Activated CD4-positive, alpha-beta T cell treated with anti-CD3 and anti-CD28 coated beads, Interleukin-2, amount 50 U/mL, for 16 hours (primary cell): ENCODE results near the gene BANP.
A peak's percentile ranks its signal among the peaks of the same experiment; 100 is the strongest.

Source experiments
- DNase-seq: peaks from one replicate; pipeline ENCODE4 v3.0.0-alpha.2; 2020

BANP gene

DNA sequence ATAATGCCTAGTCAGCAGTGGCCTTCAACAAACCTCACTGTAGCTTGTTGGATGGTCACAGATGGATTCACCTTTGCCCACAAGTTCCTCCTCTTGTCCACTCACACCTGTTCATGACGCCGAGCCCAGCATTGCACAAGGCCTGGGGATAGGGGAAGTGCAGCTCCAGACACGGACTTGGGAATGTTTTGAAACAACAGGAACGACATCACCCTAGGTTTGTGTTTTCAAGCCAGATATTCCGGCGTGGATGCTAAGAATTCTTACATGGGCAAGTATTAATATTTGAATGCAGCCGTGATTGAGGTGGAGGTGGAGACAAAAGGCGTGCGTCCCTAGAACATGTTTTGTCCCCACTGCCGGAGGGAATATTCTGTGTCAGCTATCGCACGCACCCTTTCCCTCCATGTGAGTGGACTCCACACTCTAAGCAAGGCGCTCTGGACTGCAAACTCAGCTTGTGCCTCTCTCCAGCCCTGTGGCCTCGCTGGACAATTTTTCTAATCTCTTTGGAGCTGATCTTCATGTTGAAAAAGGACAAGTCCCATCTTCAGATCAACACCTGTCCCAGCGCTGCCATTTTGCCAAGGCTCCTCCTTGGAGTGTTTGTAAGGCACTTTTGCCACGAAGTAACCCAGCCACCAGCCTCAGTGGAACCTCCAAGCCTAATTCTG is 2.0 kb upstream of the BANP start:
- no peak for DNase-seq

DNA sequence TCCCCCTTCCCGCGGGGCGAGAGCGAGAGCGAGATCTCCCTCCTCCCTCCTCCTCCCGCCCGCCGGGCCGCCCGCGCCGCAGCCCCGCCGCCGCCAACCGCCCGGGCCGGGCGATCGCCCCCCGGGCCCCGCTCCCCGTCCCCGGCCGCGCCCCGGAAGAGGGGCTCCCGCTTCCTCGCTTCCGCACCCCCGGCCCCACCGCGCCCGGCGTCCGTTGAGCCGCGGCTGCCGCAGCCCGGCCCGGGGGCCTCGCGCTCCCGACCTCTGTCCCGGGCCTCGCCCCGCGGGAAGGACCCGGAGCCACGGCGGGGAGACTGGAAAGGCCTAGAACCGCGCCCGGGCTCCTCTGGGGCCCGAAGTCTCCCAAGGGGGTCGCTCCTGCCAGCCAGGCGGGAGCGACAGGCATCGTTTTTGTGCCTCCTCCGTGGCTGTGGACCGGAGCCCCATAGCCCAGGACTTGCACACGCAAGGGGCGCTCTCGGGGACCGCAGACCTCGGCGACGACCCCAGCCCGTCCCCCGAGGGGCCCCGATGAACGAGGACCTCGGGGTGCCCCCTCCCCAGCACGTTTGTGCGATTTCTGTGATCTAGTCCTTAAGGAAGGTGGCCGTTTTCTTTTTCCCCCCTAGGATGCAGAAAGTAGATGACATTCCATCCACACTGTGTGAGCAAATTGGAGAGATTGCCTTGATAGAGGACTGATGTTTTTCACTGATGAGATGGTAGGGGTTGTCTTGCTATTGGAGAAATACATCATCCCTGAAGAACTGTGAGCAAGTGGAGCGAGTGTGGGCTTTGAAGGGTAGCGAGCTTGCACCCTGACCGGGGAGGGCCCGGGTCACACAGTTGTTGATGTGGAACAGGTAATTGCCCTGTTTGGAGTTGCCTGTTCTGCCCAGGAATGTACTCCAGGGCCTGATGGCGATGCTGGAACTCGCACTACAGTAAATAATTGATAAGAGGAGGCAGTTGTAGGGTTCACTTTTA is 611 bp downstream of the BANP start:
- no peak for DNase-seq

DNA sequence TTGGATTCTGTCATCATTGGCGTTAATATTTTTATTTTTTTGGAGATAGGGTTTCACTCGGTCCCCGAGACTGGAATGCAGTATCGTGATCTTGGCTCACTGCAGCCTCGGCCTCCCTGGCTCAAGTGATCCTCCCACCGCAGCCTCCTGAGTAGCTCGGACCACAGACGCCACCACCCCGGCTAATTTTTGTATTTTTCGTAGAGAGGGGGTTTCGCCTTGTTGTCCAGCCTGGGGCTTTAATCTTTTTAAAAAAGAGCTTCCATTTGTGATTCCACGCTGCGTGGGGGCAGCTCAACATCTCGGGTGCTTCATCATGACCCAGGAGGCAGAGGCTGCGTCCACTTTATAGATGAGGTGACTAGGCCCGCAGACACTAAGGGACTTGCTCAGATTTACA is 1.5 kb downstream of the BANP start:
- DNase-seq, result no peak

DNA sequence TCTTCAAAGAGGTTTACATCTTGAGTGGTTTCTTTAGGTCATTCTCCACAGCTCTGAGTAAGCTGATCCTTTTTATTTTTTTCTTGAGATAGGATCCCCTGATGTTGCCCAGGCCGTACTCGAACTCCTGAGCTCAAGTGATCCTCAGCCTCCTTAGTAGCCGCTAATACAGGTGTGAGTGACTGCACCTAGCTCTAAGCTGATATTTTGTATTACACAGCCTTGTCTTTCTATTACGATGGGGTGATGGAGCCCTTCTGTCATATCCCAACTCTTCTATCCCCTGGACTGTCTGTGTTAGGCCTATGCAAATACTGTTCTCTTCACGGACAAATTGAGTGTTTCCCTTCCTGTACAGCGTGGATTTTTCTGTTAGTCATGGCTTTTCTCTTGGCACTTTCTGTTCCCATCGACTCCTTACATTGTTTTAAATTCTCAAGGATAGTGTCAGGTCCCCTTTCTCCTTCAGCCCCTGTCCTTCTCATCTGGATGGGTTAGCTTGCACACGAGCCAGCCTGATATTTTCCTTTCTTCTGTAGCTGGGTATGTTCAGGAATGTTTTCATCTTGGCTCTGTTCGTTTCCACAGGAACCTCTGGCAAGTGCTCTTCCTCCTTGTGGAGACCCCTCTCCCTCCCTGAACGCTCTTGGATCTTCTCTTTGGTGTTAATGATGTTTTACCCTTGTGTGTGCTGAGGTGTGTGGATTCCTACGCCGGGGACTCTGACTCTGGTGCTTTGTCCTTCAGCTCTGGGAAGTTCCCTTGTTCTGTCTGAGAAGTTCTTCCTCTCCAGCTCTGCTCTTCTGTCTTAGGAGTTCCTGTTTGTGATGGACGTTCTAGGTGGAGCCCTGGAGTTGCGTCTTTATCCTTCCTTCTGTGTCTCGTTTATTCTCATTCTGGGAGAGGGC is 2.3 kb downstream of the BANP start:
- no peak for DNase-seq

DNA sequence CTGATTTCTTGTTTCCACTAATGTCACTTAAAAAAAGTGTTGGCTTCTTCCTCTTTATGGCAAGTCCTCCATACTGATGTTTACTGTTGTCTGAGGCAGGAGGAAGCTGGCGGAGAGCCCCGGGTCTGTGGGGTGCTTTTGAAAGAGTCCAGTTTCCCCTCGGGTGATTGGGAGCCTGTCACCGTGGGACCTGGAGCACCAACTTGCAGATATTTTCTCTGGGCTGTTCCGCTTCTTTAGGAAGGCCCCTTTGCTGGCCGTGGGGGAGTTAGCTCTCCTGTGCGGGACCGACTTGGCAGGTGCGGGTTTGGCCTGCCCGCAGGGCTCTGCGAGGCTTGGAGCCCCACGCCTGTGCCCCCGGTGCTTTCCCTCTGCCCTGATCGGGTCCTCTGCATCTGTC is 3.1 kb downstream of the BANP start:
- DNase-seq, result no peak

DNA sequence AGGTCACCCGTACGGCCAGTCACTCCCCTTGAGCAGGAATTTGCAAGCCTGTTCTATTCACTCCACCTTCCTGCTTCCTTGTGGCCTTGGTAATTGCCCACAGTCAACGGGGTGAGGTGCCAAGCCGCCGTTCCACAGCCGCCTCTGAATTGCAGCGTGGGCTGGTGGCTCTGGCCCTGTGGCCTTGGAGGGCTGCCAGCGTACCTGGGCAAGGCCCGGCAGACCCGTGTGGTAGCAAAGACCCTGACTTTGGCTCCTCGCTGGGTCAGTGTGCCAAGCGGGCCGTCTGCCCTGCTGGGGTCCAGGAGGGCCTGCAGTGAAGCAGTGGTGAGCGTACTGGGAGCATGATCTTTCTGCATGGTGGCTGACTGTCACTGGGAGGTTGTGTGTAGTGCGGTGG is 3.6 kb downstream of the BANP start:
- DNase-seq, result no peak

DNA sequence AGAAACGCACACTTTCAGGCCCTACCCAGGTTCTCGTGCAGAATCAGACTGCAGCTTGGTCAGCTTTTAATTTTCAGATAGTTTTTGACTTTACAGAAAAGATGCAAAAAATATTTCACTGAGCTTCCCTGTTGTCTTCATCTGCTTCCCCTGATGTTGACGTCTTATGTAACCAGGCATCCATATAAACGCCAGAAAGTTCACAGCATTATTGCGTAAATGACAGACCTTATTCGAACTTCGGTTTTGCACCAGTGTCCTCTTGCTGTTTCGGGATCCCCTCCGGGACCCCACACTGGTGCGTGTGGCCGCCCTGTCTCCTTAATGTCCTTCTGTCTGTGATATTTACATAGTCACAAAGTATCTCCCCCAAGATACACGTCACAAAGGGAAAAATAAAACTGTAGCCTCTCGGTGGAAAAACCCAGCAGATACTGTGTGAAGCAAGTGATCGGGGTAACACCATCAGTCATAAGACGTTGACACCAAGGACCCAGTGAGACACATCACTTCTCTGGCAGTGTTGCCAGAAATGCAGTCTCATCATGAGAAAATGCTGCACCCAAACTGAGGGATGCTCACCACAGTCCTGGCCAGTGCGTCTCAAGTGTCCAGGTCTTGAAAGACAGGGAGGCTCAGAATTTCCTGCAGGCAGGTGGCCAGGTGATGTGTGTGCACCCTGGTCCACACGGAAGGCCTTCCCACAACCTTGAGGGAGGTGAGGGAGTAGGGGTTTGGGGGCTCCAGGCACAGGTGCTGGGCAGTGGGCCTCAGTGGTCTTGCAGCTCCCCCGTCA is 4.3 kb downstream of the BANP start:
- peak; percentile 39 for DNase-seq

DNA sequence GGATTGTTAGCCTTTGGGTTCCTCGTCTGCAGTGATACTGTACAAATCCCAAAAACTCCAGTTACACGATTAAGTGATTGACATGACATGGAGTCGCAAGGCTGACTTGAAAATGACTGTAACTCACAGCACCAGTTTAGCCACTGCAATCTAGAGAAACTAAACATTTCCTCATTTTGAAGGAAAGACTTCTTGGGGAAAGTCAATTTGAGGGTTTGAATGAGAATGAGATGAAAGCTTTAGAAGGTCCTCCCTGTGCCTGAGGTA is 4.8 kb downstream of the BANP start:
- DNase-seq, result no peak

DNA sequence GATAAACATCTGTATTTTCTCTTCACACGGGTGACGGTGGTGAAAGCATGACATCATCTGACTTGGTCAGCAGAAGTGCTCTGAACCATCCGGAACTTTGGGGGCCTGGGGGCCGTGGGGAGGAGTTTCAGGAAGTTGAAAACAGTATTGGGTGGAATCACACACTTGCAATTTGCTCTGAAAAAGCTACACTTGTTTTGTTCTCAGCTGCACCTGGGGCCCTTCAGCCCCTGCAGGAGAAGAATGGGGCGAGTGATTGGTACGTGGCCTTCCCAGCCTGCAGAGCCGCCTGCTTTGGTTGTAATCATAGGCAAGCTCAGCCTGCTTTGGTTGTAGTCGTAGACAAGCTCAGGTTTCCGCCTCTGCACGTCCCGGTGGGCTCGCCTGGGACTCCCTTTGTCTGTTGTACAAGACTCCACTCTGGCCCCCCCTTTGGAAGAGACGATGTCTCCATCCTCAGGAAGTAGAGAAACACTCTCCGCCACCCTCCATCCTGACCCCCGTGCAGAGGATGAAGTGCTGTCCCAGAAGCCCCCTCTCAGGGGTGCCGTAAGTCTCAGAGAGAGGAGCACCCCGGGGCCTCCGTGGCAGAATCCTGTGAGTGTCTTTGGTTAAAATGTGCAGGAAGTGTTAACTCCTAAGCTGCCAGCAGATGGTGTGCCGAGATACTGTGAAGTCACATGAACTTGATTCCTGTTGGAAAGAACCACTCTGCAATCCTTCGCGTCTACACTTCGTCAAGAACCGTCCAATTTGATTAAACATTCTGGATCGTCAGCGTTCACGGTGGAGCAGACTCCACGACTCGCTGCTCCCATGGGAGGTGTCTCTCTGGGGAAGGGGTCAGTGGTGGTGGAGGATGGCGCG is 5.4 kb downstream of the BANP start:
- peak; percentile 86 for DNase-seq

DNA sequence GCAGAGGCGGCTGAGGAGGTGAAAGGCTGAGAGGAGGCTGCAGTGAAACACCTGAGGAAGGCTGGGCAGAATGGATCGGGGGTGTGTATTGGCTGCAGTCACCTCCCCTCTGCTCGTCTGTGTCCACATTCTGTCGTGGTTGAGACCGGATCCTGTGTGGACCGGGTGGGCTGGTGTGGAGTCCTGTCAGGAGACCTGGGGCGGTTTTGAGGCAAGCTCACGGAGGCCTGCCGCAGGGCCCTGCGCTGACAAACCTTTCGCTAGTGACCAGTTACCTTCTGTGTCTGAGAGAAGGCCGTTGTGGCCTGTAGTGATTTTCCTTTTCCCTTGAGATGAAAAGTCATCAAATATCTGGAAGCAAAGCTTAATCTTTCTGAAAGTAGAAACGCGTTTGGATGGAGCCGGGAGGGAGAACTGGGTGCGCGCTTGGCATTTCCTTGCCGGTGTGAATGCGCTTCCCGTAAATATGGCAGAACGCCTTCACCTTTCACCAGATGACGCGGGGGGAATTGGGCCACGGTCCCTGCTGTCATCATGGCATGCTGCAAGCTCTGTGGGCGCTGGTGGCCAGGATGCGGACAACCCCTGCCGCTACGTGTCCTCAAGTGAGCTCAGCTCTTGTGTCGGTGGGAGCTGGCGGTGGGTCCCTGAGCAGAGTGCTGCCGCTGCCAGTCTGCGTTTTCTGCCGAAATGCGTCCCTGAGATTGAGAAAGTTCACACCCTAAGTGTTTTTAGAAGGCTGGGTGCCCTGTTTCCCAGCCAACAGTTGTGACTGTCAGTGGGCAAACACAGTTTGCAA is 6.3 kb downstream of the BANP start:
- no peak for DNase-seq

DNA sequence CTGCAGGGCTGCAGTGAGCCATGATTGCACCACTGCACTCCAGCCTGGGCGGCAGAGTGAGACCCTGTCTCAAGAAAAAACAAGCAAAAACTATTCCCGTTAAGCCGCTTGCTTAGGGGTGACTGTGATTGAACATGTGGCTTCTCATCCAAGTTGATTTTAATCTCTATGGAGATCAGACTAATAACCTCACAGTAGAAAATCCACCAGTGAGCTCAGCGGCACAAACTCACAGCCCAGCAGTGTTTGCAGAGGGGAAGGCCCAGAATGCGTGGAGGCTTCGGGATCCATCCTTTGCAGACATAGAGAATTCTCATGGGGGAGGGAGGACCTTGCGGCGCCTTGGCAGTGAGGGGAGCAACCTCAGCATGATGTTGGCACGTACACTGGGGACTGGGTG is 7.4 kb downstream of the BANP start:
- no peak for DNase-seq

DNA sequence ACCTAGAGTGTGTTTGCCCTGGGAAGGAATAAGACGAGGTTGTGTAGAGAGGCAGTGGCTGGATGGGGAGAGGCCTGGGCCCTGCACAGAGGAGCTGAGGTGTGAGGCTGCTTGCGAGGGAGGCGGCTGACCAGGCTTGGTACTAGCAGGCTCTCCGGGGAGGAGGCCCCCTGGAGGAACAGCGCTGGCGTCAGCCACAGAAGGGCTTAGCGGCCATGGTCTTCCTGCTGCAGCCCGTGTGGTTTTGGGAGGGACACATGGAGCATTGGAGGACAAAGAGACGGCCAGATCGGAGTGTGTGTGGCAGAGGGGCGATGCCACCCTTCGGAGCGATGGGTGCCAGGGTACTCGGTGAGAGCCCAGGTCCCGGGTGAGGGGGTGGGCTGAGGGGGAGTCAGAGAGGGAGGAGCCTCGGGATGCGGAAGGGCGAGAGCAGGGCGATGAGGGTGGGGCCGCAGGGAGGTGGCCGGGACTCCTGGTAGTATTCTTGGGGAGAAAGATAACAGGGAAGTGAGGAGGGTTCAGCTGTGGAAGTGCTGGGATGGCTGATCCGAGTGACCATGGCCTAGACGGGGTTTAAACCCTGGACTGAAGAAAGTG is 8.3 kb downstream of the BANP start:
- DNase-seq, result no peak

DNA sequence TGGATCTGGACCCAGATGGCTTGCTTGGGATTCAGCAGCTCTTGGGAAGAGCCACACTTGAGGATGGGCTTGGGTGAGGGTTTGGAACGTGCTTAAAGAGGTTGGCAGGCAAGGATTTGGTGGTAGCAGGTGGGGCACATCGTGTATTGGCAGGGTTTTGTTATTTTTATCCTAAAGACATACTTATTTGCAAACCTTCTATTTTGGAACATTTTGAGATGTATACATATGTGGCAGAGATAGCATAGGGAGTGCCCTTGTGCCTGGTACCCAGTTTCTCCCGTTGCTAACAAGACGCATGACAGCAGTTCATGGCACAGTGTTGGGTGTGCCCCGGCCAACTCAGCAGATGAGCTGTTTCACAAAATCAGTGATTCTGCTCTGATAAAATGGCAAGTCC is 9.1 kb downstream of the BANP start:
- DNase-seq, result no peak

DNA sequence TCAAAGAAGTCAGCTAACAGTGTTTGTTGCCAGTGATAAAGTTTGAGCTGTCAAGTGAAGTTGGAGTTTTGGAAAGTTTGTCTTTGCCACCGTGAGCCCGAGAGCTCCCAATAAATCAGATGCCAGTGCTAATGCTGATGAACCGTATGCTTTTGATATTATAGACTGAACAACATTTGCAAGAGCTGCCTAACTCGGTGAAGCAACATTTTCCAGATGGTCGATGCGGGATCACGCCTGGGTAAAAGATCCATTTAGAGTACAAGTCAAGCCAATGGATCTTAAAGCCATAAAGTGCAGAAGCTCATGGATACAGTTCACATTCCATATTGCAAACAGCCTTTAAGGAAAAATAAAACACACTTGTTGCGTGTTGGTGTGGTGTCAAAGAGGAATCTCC is 9.6 kb downstream of the BANP start:
- DNase-seq, result no peak

DNA sequence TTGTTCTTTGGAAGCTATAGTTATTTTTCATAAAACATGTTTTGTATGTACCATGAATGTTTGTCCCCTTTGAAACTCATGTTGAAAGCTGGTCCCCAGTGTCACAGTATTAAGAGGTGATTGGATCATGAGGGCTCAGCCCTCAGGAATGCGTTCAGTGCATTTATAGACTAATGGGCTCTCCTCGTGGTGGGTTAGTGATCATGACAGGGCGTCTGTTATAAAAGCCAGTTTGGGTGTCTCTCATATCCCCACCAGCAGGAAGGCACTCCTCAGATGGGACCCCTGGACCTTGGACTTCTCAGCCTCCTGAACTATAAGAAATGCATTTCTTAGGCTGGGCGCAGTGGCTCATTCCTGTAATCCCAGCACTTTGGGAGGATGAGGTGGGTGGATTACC is 10.4 kb downstream of the BANP start:
- DNase-seq, result no peak

DNA sequence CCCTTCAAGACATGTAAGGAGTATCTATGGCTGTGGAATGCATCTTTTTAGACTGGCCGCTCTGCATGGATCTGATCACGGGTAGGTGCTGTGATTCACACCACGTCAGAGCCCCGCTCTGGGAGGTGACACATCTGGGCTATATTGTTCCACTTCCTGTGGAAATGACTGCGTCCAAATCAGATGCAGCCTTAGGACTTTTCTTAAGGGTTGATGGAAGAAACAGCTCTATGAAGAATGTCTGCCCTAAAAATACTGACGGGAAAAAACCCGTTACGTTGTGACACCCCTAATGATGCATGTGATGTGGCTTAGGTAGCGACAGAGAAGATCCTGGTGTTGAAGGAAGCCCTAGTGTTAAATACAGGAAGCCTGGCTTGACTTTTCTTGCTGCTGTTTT is 12.2 kb downstream of the BANP start:
- peak; percentile 84 for DNase-seq

DNA sequence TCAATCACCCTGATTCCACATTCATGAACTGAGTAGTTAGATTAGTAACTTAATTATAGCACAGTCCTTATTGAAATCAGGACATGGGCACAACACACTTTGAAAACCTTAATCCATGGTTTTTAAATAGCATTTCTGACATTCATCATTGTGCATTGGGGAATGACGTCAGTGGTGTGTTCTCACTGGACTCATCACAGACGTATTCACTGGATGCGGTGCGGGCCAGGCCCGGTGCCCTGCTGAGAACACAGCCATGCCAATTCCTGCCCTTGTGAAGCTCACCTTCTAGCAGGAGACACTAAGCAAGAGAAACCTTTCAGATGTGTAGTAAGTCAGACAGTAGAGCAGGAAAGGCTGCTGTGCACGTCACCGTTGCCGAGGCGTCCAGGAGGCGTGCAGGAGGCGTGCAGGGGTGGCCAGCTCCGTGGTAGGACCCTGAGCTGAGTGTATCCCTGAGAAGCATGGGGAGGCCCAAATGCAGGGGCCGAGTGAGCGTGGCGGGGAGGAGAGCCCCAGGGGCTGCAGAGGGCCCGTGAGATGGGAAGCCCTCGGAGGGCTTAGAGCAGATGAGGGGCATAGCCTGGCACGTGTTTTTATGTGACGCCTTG is 12.9 kb downstream of the BANP start:
- DNase-seq, result no peak

DNA sequence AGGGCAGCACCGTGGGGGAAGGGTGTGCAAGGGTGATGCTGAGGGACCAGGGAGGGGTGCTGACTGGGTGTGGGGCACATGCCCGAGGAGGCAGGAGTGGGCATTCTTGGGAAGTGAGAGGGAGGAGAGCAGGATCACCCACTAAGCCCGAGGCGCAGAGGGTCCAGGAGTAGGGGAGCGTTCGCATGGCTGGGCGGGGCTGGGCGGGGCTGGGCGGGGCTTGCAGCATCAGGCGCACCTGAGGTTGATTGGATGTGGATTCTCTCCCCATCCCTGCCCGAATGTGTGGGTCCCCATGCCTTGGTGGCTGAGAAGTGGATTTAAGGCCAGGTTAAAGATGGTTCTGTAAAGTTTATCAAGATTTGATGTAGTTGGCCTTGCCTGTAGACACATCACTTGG is 14.2 kb downstream of the BANP start:
- DNase-seq, result no peak

DNA sequence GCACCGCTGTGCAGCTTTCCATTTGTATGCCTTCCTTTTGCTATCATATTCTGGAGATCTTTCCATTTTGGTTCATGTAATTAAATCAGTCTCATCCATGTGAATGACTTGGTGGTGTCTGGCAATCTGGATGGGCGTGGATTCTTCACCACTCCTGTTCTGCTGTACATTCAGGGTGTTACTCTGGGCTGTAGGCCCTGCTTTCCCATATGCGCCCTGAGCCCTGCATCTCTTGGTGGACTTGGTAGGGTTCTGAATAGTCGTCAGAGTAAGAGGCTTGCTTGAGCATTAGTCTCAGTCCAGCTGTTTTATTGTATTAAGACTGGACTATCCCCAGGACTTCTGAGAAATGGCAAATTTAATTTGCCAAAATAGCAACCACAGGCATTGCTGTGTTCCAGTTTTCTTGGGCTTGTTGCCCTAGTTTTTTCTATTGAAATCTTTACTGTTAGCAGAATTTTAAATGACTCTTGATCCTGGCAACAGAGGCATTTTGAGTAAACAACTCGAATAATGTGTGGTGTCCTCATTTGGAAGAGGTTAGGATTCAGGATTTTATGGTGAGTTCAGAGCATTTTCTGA is 14.9 kb downstream of the BANP start:
- no peak for DNase-seq
